ENCODE measurements around the gene IL27RA.
A peak's percentile ranks its signal among the peaks of the same experiment; 100 is the strongest.
"Not testable (repeated sequence)": the region's sequence is repeated elsewhere in the genome, so short reads cannot be mapped to it uniquely, and the experiment has no call there.

IL27RA gene

GRCh38 chr19:14048443-14049153 lies 17.0 kb downstream of the IL27RA start:
- peak; percentile 90 for TF ChIP-seq CTCF (conservative IDR thresholded peaks at IDR 0.05; ENCODE audit: low read depth, low read length)
- no peaks in the 10 kb centered on the region for H3K79me2 ChIP-seq (ENCODE audit: insufficient read depth, low read depth)

GRCh38 chr19:14050512-14050911 lies 18.9 kb downstream of the IL27RA start:
- H3K79me2 ChIP-seq (ENCODE audit: insufficient read depth, low read depth), result no peaks in the 10 kb centered on the region
- no peak overlapping the region for H3K4me3 ChIP-seq (IDR thresholded peaks at IDR 0.05; ENCODE audit: insufficient read depth, low read depth, low read length)
- peaks cover 6% of the 10 kb centered on the region for H3K4me1 ChIP-seq (ENCODE audit: low read depth, poor library complexity, severe bottlenecking)
- TF ChIP-seq CTCF (conservative IDR thresholded peaks at IDR 0.05; ENCODE audit: low read depth, low read length), result no peak
- no peak overlapping the region for H2AFZ ChIP-seq (ENCODE audit: low read depth)
- H4K20me1 ChIP-seq (ENCODE audit: insufficient read depth), result no peaks in the 10 kb centered on the region
- H3K27ac ChIP-seq, result no peak overlapping the region
- H3K4me2 ChIP-seq, result no peak overlapping the region
- H3K9ac ChIP-seq, result no peak overlapping the region
- 0 out of 2 replicates have a peak, but pooled peaks cover 2% of the 10 kb centered on the region for H3K36me3 ChIP-seq (ENCODE audit: insufficient read depth)
- H3K27me3 ChIP-seq (ENCODE audit: insufficient read depth, low read depth), result no peaks in the 10 kb centered on the region

More at GRCh38 chr19:14048443-14049153, 17.0 kb downstream of the IL27RA start:
- no peak overlapping the region for H2AFZ ChIP-seq (ENCODE audit: low read depth)
- no peak overlapping the region for H3K27ac ChIP-seq
- H4K20me1 ChIP-seq (ENCODE audit: insufficient read depth), result no peaks in the 10 kb centered on the region
- H3K4me2 ChIP-seq, result no peak overlapping the region
- 0 out of 2 replicates have a peak, but pooled peaks cover 2% of the 10 kb centered on the region for H3K36me3 ChIP-seq (ENCODE audit: insufficient read depth)
- H3K27me3 ChIP-seq (ENCODE audit: insufficient read depth, low read depth), result no peaks in the 10 kb centered on the region
- H3K4me1 ChIP-seq (ENCODE audit: low read depth, poor library complexity, severe bottlenecking), result peaks cover 6% of the 10 kb centered on the region
- H3K9ac ChIP-seq, result no peak overlapping the region
- no peak overlapping the region for H3K4me3 ChIP-seq (IDR thresholded peaks at IDR 0.05; ENCODE audit: insufficient read depth, low read depth, low read length)

GRCh38 chr19:14050961-14051360 lies 19.4 kb downstream of the IL27RA start:
- not testable (repeated sequence) for H3K27me3 ChIP-seq (ENCODE audit: insufficient read depth, low read depth); H3K27ac ChIP-seq; H3K4me1 ChIP-seq (ENCODE audit: low read depth, poor library complexity, severe bottlenecking); H4K20me1 ChIP-seq (ENCODE audit: insufficient read depth); H3K9ac ChIP-seq; H3K4me2 ChIP-seq; H2AFZ ChIP-seq (ENCODE audit: low read depth); H3K36me3 ChIP-seq (ENCODE audit: insufficient read depth); H3K79me2 ChIP-seq (ENCODE audit: insufficient read depth, low read depth); H3K4me3 ChIP-seq (IDR thresholded peaks at IDR 0.05; ENCODE audit: insufficient read depth, low read depth, low read length)

GRCh38 chr19:14051980-14052379 lies 20.4 kb downstream of the IL27RA start:
- Histone ChIP-seq H3K4me1 (ENCODE audit: low read depth, poor library complexity, severe bottlenecking) (peaks cover 4% of the 10 kb centered on the region), H3K79me2 (ENCODE audit: insufficient read depth, low read depth) (no peaks in the 10 kb centered on the region), H3K27me3 (ENCODE audit: insufficient read depth, low read depth) (no peaks in the 10 kb centered on the region), H3K36me3 (ENCODE audit: insufficient read depth) (0 out of 2 replicates have a peak, but pooled peaks cover 2% of the 10 kb centered on the region), H3K27ac (no peak overlapping the region), H4K20me1 (ENCODE audit: insufficient read depth) (no peaks in the 10 kb centered on the region), H2AFZ (ENCODE audit: low read depth) (no peak overlapping the region), H3K4me3 (IDR thresholded peaks at IDR 0.05; ENCODE audit: insufficient read depth, low read depth, low read length) (no peak overlapping the region), H3K4me2 (no peak overlapping the region), H3K9ac (no peak overlapping the region)
- no peak for TF ChIP-seq CTCF (conservative IDR thresholded peaks at IDR 0.05; ENCODE audit: low read depth, low read length)

- Histone ChIP-seq H3K27ac (no peak overlapping the region), H3K4me2 (no peak overlapping the region)
Observed at GRCh38 chr19:14052470-14052869, 20.9 kb downstream of the IL27RA start.

More at GRCh38 chr19:14052470-14052869, 20.9 kb downstream of the IL27RA start:
- Histone ChIP-seq H3K36me3 (ENCODE audit: insufficient read depth) (0 out of 2 replicates have a peak, but pooled peaks cover 2% of the 10 kb centered on the region), H3K9ac (no peak overlapping the region), H3K79me2 (ENCODE audit: insufficient read depth, low read depth) (no peaks in the 10 kb centered on the region), H3K27me3 (ENCODE audit: insufficient read depth, low read depth) (no peaks in the 10 kb centered on the region), H3K4me1 (ENCODE audit: low read depth, poor library complexity, severe bottlenecking) (no peaks in the 10 kb centered on the region), H3K4me3 (IDR thresholded peaks at IDR 0.05; ENCODE audit: insufficient read depth, low read depth, low read length) (no peak overlapping the region), H2AFZ (ENCODE audit: low read depth) (no peak overlapping the region), H4K20me1 (ENCODE audit: insufficient read depth) (no peaks in the 10 kb centered on the region)
- TF ChIP-seq CTCF (conservative IDR thresholded peaks at IDR 0.05; ENCODE audit: low read depth, low read length), result no peak

All from KMS-11 (cell line).